GM12875 (cell line): ENCODE data around the gene GORASP2.

Experiments
- H3K4me3 ChIP-seq: one replicate; pipeline ENCODE4 v1.5.1; 2011; ENCODE audit warnings: low read depth, low read length, control low read depth
- TF ChIP-seq, protein P1 (sequence below): IDR thresholded peaks from 2 replicates; pipeline ENCODE4 v1.5.1; 2011; ENCODE audit warnings: low read depth, mild to moderate bottlenecking, control low read depth, inconsistent platforms, low read length, moderate library complexity, borderline replicate concordance; ENCODE audit not compliant: insufficient read depth

GORASP2 gene

DNA sequence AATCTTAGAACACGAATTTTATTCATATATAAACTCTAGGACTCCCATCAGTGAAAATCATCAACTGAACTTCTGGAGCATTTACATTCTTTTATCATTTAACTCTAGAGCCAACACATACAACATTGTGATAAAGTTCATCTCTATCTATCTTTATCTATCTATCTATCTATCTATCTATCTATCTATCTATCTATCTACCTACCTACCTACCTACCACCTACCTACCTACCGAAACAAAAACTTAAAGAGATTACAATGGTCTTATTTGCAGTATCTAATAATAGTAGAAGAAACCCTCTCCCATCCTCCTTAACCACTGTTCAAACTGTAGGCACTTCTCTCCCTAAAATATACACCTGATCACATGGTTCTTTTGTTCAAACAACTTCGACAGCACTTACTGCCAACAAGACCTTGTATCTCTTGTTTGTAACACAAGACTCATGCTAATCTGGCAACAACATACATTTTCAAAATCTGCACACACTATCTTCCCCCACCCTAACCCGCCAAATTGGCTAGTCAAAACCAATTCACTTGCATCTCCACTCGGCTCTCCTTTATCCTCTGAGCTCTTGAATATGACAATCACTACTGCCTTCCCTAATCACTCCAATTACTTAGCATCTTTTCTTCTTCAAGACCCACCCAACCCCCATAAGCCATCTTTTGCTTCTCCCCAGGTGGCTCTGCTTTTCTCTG, 69.0 kb downstream of the GORASP2 start:
- H3K4me3 ChIP-seq: no peak overlapping the region
- TF ChIP-seq, protein P1, sequence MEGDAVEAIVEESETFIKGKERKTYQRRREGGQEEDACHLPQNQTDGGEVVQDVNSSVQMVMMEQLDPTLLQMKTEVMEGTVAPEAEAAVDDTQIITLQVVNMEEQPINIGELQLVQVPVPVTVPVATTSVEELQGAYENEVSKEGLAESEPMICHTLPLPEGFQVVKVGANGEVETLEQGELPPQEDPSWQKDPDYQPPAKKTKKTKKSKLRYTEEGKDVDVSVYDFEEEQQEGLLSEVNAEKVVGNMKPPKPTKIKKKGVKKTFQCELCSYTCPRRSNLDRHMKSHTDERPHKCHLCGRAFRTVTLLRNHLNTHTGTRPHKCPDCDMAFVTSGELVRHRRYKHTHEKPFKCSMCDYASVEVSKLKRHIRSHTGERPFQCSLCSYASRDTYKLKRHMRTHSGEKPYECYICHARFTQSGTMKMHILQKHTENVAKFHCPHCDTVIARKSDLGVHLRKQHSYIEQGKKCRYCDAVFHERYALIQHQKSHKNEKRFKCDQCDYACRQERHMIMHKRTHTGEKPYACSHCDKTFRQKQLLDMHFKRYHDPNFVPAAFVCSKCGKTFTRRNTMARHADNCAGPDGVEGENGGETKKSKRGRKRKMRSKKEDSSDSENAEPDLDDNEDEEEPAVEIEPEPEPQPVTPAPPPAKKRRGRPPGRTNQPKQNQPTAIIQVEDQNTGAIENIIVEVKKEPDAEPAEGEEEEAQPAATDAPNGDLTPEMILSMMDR: no peak

GRCh38 chr2:170999654-171000053, 70.6 kb downstream of the GORASP2 start:
- no peak overlapping the region for H3K4me3 ChIP-seq
- TF ChIP-seq, protein P1: no peak

- no peak overlapping the region for H3K4me3 ChIP-seq
- TF ChIP-seq, protein P1: no peak
Observed at GRCh38 chr2:171004363-171004762, 75.3 kb downstream of the GORASP2 start.

DNA sequence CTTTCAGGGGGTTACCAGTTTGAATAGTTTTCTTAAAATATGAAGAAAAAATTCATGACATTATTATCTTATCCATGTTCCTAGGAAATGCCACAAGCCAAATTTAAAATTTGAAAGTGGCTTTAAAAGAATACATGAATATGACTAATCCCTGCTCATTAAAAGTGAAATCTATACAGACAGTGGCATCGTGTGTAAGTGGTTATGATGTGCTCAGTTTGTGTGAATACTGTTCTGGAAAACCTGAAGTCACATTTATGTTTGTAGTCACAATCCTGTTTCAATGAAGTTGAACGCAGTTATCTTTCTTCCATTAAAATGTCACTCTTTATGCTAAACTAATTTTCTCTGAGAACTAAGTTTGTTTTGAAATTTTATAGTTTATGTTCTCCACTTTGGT, 75.8 kb downstream of the GORASP2 start:
- TF ChIP-seq, protein P1: no peak
- no peak overlapping the region for H3K4me3 ChIP-seq

DNA sequence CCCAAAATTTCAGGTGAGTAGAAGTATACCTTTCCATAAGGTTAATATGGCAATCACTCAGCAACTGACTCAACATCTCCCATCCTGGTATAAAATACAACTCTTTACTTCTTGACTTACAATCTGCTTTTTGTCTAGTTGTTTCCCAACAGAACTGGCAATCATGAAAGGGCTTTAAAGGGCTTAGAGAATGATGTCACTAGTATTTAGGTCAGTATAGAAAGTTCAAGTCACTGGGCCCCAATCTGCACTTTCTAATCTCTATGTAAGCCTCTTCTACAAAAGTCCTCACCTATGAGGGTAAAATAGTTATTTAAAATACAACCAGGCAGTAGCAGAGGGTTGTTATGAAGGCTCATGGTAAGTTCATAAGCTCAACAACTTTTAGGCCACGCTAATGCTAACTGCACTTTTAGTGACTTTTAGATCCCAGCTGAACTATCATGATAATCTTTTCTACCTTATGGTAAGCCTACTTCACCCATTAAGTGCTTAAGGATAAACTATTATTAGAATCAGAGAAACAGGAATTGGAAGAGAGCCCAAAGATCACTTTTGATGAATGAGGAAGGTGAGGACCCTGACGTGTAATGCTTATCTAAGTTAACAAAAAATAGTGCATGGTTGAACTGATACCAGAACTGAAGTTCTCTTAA, 79.6 kb downstream of the GORASP2 start:
- H3K4me3 ChIP-seq: no peak overlapping the region
- TF ChIP-seq, protein P1: no peak

- no peak overlapping the region for H3K4me3 ChIP-seq
- TF ChIP-seq, protein P1: no peak
Observed at GRCh38 chr2:171009386-171009785, 80.3 kb downstream of the GORASP2 start.

DNA sequence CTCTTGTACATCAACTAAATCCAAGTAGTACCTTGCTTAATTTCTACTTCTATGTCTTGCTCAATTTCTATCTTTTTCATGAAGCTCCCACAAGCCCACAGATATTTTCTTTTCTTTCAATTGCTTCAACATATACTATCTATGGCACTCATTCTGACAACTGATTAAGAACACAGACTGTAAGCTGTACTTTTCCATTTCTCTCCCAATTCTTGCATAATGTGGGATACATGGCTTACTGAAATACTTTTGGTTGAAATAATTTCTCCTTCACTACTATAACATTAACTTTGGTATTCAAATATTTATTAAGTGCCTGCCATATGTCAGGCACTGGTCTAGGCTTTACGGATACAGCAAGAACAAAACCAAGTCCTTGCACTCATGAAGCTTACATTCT, 84.8 kb downstream of the GORASP2 start:
- TF ChIP-seq, protein P1: no peak

More for the DNA sequence above, 84.8 kb downstream of the GORASP2 start:
- no peak overlapping the region for H3K4me3 ChIP-seq
